ENCODE data around the gene ITPKA.
"Not testable (repeated sequence)": the region's sequence is repeated elsewhere in the genome, so short reads cannot be mapped to it uniquely, and the experiment has no call there.

Gene ITPKA

GRCh38 chr15:41493205-41493901 lies at the start of gene ITPKA:
ITPKA (plus strand) TSS chr15:41493874; CDS start chr15:41493928, 54 bp downstream.
- DNase-seq, result peak; percentile 93

DNA sequence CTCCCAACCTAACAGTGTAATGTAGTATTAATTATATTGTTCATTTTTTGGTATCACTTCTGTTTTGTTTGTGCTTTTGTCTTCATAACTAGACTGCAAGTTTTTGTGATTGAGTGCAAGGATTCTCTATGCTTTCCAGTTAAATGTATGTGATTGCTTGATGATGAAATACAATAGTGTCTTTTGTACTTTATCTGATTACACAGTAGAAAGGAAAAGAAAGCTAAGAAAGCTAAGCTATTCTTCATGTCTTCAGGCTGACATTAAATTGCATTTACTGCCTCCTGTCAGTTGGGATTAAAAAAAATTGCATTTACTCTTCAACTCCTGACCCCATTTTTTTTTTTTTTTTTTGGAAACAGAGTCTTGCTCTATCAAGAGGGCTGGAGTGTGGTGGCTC lies 48.3 kb upstream of the ITPKA start:
- DNase-seq, result no peak

DNA sequence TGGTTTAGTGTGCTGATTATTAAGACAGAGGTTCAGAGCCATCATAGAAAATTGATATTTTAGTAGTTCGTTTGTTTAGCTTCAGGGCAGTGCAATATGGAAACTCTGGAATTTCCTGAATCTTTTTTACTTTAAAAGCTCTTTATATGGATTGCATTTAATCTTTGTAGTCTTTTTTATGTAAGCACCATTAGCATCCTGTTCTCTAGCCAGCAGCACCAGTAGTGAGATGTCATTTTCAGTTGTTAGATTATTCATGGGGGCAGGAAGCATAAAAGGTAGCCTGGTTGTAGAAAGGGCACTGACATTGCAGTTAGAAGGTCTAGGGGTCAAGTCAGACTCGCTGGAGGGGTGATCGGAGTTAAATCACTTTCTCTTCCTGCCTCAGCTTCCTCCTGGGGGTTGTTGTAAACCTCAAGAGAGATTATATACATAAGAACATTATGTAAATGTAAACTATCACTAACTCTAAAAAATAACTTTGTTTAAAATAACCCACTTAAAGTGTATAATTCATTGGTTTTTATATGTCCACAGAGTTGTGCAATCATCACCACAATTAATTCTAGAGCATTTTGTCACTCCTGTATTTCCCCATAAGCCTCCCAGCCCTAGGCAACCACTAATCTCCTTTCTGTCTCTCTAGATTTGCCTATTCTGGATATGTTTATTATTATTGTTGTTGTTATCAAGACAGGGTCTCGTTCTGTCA lies 31.4 kb upstream of the ITPKA start:
- no peak for DNase-seq

GRCh38 chr15:41464889-41465580 lies 28.6 kb upstream of the ITPKA start:
- no peak for DNase-seq

DNA sequence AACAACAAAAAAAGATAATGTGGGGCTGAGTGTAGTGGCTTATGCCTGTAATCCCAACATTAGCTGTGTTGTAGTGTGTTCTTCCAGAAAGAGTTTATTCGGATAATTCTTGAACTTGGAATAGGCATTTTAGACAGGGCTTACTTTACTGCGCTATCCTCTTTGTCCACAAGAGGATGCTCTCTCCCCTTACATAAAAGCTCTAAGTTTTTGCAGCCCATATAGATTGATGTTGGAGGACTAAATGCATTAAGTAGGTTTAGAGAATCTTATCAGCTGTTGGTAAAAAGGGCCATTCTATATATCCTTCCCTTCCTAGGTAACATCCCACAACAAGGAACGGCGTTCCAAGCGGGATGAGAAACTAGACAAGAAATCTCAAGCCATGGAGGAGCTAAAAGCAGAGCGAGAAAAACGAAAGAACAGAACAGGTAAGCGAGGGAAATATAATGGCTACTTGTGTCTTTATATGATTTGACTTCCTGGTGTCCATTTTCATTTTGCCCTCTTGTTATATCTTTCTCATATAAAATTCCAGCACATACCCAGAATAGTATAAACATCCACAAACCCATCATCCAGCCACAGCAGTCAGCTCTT lies 27.8 kb upstream of the ITPKA start:
- no peak for DNase-seq

GRCh38 chr15:41466711-41467110 lies 27.0 kb upstream of the ITPKA start:
- no peak for DNase-seq

GRCh38 chr15:41469644-41470043 lies 24.0 kb upstream of the ITPKA start:
- DNase-seq, result not testable (repeated sequence)

DNA sequence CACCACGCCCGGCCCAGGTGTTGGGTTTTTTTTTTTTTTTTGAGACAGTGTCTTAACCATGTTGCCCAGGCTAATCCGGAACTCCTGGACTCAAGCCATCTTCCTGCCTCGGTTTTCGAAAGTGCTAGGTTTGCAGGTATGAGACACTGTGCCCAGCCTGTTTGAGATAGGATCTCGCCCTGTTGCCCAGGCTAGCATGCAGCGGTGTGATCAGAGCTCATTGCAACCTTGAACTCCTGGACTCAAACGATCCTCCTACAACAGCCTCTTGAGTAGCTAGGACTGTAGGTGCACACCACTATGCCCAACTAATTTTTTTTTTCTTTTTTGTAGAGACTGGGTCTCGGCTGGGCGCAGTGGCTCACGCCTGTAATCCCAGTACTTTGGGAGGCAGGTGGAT lies 20.3 kb upstream of the ITPKA start:
- no peak for DNase-seq

DNA sequence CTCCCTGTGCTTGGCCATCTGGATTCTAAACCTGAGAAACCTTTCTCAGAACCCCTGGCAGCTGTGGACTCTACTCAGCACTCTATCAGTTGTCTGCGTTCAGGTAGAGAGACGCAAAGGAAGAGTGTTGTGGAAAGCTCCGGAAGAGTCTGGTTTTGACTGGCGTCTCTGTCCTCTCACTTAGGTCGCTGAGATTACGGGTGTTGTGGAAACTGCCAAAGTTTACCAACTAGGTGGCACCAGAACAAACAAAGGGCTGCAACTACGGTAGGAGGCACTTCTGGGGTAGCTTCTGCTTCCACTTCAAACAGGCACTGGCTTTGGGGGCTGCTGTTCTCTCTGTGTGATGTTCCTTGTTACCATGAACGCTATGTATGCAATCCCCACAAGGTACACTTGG lies 19.2 kb upstream of the ITPKA start:
- no peak for DNase-seq

DNA sequence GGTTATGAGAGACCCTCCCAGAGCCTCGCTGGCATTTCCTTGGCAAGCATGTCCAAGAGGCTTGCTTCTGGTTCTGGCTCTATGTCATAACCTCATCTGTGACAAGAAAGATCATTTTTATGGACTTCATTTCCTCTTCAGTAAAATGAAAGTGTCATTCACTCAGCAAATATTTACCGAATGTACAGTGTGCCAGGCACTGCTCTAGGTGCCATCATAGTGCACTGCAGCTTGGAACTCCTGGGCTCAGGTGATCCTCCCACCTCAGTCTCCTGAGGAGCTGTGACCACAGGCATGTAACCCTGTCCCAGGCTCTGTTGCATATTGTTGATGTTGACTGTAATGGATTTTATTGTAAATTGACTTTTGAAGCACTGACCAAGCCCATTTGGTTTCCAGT lies 18.7 kb upstream of the ITPKA start:
- no peak for DNase-seq

DNA sequence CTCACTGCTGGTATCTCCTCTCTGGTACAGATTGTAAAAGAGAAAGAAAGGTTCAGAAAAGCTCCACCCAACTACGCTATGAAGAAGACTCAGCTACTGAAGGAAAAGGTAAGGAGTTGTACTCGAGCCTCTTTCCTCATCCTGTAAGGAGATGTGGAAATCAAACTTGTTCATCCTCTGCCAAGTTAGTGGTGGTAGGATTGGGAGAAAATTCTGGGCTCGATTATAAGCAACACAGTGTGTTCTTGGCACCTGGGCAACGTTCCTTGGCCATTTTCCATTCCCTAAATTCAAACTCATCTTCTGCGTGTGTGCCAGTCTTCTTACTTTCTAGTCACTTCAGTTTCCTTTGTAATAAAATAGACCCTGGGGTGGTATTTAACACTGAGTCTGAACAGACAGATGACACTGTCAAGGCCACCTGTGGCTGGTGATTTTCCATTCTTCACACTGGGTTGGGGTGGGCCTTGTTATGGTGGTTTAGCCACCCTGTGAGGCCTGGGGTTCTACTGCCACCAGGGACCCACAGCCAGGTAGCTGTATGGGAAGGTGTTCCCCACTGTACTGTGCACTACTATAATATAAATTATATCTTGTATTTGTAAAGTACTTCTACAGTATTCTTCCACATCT lies 17.1 kb upstream of the ITPKA start:
- DNase-seq, result no peak

DNA sequence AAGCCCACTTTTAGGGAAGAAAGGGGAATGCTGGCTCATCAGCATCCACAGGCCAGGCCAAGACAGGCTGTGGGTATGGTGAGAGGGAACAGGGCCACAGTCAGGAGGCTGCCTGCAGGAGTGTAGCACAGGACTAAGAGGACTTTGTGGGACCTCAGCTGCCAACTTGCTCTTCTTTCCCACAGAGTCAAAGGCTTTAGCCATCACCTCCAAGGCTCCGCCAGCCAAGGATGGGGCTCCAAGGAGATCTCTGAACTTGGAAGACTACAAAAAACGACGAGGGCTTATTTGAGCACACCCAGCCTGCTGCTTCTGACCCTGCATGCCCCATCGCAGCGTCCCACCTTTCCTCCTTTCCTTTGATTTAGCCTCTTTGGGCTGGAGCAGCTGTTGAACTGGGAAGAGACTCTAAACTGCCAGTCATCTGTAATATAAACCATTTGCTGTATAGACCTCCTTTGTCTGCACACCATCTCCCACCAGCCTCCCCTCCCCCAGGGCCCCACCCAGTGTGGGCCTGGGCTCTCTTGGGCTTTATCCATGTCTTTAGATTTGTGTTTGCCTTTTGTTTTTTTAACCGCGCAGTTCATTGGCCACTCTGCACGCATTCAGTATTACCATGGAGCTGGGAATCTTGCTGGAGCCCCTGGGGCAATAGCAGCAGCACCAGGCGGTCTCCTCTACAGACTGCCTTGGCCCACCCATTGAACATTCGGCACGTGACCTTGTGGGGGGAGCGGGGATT lies 13.1 kb upstream of the ITPKA start:
- no peak for DNase-seq

GRCh38 chr15:41482110-41482877 lies 11.4 kb upstream of the ITPKA start:
- no peak for DNase-seq

DNA sequence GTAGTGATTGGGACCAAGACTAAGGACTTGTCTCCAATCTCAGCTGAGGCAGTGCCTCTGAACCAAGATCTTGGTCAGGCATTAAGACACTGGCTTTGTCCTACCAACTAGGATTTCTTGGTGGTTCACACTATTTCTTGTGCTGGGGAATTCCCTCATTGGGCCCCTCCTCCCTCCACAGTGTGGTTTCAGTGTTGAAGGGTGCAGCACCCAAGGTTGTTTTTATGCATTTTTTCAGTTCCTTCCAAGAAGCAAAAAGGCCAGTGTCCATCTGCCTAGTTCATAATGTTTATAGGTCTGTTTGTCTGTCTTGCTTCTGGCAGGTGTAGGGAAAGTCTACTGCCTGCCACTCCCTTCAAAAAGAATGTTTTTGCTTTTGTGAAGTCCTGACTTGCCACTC lies 10.6 kb upstream of the ITPKA start:
- DNase-seq, result peak; percentile 30

GRCh38 chr15:41483519-41483918 lies 10.2 kb upstream of the ITPKA start:
- no peak for DNase-seq

GRCh38 chr15:41484937-41485625 lies 8.6 kb upstream of the ITPKA start:
- DNase-seq, result no peak

GRCh38 chr15:41486286-41486685 lies 7.4 kb upstream of the ITPKA start:
- no peak for DNase-seq

DNA sequence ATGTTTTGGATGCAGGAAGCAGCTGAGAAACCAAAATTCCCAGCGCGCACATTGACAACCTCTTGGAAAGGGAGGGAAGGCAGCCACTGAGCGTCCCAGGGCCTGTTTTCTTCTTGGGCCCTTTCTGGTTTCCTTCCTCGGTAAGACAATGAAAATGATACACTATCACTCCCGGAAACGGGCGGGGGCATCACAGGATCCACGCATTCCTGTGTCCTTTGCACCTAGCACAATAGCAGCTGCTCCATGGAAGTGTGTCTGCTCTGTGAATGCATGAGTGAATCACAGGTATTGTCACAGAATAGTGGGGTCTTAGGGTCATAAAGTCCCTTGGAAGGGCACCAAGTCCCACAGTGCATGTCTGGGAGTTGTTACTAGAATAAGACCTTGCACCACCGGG lies 6.3 kb upstream of the ITPKA start:
- no peak for DNase-seq

- DNase-seq, result no peak
Observed at GRCh38 chr15:41487802-41488201, 5.9 kb upstream of the ITPKA start.

GRCh38 chr15:41489641-41490040 lies 4.0 kb upstream of the ITPKA start:
- DNase-seq, result no peak

DNA sequence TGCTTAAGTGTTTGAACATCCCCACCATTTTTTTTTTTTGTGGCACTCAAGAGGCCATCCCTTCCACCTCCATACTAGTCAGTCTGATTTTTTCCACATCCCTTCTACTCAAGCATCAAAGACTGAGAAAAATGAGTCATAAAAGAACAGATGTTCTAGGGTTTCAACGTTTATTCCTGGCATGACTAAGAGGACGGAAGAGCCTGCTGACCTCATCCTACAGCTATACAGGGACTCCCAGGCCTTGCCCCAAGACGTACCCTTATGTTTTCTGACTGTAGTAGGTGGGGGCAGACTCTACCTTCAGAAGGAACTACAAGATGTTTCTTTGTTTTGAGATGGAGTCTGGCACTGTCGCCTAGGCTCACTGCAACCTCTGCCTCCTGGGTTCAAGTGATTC lies 3.3 kb upstream of the ITPKA start:
- DNase-seq, result peak; percentile 33

All from activated naive CD4-positive, alpha-beta T cell treated with anti-CD3 and anti-CD28 coated beads, Interleukin-2, amount 50 U/mL, for 16 hours (primary cell).